Measurements from ENCODE around the gene TSPY4. TPM values are rescaled to one million over a fixed set of nuclear protein-coding genes. Genes with fewer than 3 reads are reported as not detected.

Gene TSPY4, protein sequence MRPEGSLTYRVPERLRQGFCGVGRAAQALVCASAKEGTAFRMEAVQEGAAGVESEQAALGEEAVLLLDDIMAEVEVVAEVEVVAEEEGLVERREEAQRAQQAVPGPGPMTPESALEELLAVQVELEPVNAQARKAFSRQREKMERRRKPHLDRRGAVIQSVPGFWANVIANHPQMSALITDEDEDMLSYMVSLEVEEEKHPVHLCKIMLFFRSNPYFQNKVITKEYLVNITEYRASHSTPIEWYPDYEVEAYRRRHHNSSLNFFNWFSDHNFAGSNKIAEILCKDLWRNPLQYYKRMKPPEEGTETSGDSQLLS
- not detected in 5 replicates for total RNA-seq (2022; extraction: Qiagen RNA extraction)

DNA sequence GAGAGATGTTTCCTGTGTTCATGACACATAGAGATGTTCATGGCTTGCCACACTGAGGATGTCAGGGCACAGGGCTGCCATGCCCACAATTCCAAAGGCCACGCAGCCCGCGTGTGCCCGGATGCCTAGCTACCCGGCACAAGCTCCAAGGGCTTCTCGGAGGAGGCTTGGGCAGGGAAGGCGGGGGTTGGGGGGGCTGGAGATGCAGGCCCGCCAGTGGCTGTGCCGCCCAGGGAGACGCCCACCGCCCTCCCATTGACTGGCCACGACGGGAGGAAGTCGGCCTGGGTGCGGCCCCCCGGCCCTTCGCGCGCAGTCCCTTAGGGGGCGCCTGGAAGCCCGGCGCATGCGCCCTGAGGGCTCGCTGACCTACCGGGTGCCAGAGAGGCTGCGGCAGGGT, at the start of gene TSPY4:
TSS of gene TSPY4 (plus strand) at position 301 of the 400 bp plus-strand sequence. CDS start at position 347, 46 bp downstream.

DNA sequence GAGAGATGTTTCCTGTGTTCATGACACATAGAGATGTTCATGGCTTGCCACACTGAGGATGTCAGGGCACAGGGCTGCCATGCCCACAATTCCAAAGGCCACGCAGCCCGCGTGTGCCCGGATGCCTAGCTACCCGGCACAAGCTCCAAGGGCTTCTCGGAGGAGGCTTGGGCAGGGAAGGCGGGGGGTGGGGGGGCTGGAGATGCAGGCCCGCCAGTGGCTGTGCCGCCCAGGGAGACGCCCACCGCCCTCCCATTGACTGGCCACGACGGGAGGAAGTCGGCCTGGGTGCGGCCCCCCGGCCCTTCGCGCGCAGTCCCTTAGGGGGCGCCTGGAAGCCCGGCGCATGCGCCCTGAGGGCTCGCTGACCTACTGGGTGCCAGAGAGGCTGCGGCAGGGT, 20.2 kb downstream of the TSPY4 start, which contains the start of gene TSPY8:
TSS of gene TSPY8 (plus strand) at position 301 of the 400 bp plus-strand sequence. CDS start at position 347, 46 bp downstream.

Other genes with a start within 250 kb of the TSPY4 start
- not detected in 5 replicates for gene TSPY8, start 20.3 kb downstream of the TSPY4 start, total RNA-seq (2022; extraction: Qiagen RNA extraction)
- gene TSPY3, start 61.0 kb downstream of the TSPY4 start, total RNA-seq (2022; extraction: Qiagen RNA extraction), result not detected in 5 replicates
- not detected in 5 replicates for gene TSPY1, start 129.5 kb downstream of the TSPY4 start, total RNA-seq (2022; extraction: Qiagen RNA extraction)
- not detected in 5 replicates for gene TSPY9, start 149.8 kb downstream of the TSPY4 start, total RNA-seq (2022; extraction: Qiagen RNA extraction)
- not detected in 5 replicates for gene TSPY10, start 190.4 kb downstream of the TSPY4 start, total RNA-seq (2022; extraction: Qiagen RNA extraction)

All from A549 treated with CORT108297 at 1 μM for 4 hours (cell line).